ENCODE measurements around the gene CDH12. TPM values are rescaled to one million over a fixed set of nuclear protein-coding genes. Genes with fewer than 3 reads are reported as not detected.
"Not testable (repeated sequence)": the region's sequence is repeated elsewhere in the genome, so short reads cannot be mapped to it uniquely, and the experiment has no call there.

Gene CDH12
- total RNA-seq, 2 experiments from 2014 or later = not detected

GRCh38 chr5:22139662-22140300, 713.4 kb downstream of the CDH12 start:
- H3K4me1 Mint-ChIP-seq; H3K27ac Mint-ChIP-seq; H3K36me3 Mint-ChIP-seq; ATAC-seq; H3K27me3 Mint-ChIP-seq; H3K9me3 Mint-ChIP-seq (ENCODE audit: low read depth); DNase-seq; H3K4me3 Mint-ChIP-seq; CTCF ChIA-PET: not testable (repeated sequence)

GRCh38 chr5:22111320-22111719, 741.8 kb downstream of the CDH12 start:
- no peaks in the 10 kb centered on the region for H3K4me1 Mint-ChIP-seq
- H3K4me3 Mint-ChIP-seq = no peak overlapping the region
- no peaks in the 10 kb centered on the region for H3K36me3 Mint-ChIP-seq
- H3K27ac Mint-ChIP-seq = no peak overlapping the region
- CTCF ChIA-PET = no interaction called here
- peaks cover 4% of the 10 kb centered on the region for H3K9me3 Mint-ChIP-seq (ENCODE audit: low read depth)
- ATAC-seq = no peak
- no peak for DNase-seq
- H3K27me3 Mint-ChIP-seq = no peaks in the 10 kb centered on the region

GRCh38 chr5:22109315-22109714, 743.8 kb downstream of the CDH12 start:
- ATAC-seq = no peak
- no peak for DNase-seq
- Mint-ChIP-seq H3K27ac (no peak overlapping the region), H3K36me3 (no peaks in the 10 kb centered on the region), H3K4me3 (no peak overlapping the region), H3K4me1 (no peaks in the 10 kb centered on the region), H3K27me3 (no peaks in the 10 kb centered on the region), H3K9me3 (ENCODE audit: low read depth) (peaks cover 3% of the 10 kb centered on the region)
- CTCF ChIA-PET = no interaction called here

GRCh38 chr5:22108545-22108944, 744.6 kb downstream of the CDH12 start:
- Mint-ChIP-seq H3K27me3 (no peaks in the 10 kb centered on the region), H3K9me3 (ENCODE audit: low read depth) (peaks cover 3% of the 10 kb centered on the region)

GRCh38 chr5:22102823-22103359, 750.3 kb downstream of the CDH12 start:
- Mint-ChIP-seq H3K4me3 (no peak overlapping the region), H3K4me1 (no peaks in the 10 kb centered on the region), H3K27ac (no peak overlapping the region), H3K27me3 (no peaks in the 10 kb centered on the region), H3K9me3 (ENCODE audit: low read depth) (no peaks in the 10 kb centered on the region), H3K36me3 (no peaks in the 10 kb centered on the region)
- DNase-seq (no peak), ATAC-seq (no peak)
- CTCF ChIA-PET = no interaction called here

More at GRCh38 chr5:22108545-22108944, 744.6 kb downstream of the CDH12 start:
- Mint-ChIP-seq H3K4me3 (no peak overlapping the region), H3K27ac (no peak overlapping the region), H3K4me1 (no peaks in the 10 kb centered on the region), H3K36me3 (no peaks in the 10 kb centered on the region)
- CTCF ChIA-PET = no interaction called here
- ATAC-seq (no peak), DNase-seq (no peak)

- Mint-ChIP-seq H3K36me3 (no peaks in the 10 kb centered on the region), H3K27me3 (no peaks in the 10 kb centered on the region), H3K9me3 (ENCODE audit: low read depth) (peaks cover 5% of the 10 kb centered on the region), H3K4me1 (no peaks in the 10 kb centered on the region), H3K4me3 (no peak overlapping the region), H3K27ac (no peak overlapping the region)
- no peak for DNase-seq
- no peak for ATAC-seq
- CTCF ChIA-PET = no interaction called here
Measured at GRCh38 chr5:22088517-22088916, 764.6 kb downstream of the CDH12 start.

GRCh38 chr5:22079566-22079965, 773.6 kb downstream of the CDH12 start:
- CTCF ChIA-PET = no interaction called here
- no peak for ATAC-seq
- no peaks in the 10 kb centered on the region for H3K36me3 Mint-ChIP-seq

GRCh38 chr5:22079002-22079401, 774.1 kb downstream of the CDH12 start:
- no peaks in the 10 kb centered on the region for H3K27me3 Mint-ChIP-seq
- H3K4me1 Mint-ChIP-seq = no peaks in the 10 kb centered on the region
- H3K4me3 Mint-ChIP-seq = no peak overlapping the region
- no peak for DNase-seq
- CTCF ChIA-PET = no interaction called here
- peaks cover 3% of the 10 kb centered on the region for H3K9me3 Mint-ChIP-seq (ENCODE audit: low read depth)
- H3K36me3 Mint-ChIP-seq = no peaks in the 10 kb centered on the region
- no peak for ATAC-seq
- H3K27ac Mint-ChIP-seq = no peak overlapping the region

More at GRCh38 chr5:22079566-22079965, 773.6 kb downstream of the CDH12 start:
- no peak overlapping the region for H3K4me3 Mint-ChIP-seq
- H3K27ac Mint-ChIP-seq = no peak overlapping the region
- no peaks in the 10 kb centered on the region for H3K4me1 Mint-ChIP-seq
- no peaks in the 10 kb centered on the region for H3K27me3 Mint-ChIP-seq
- DNase-seq = no peak
- H3K9me3 Mint-ChIP-seq (ENCODE audit: low read depth) = peaks cover 3% of the 10 kb centered on the region

GRCh38 chr5:22076586-22076985, 776.6 kb downstream of the CDH12 start:
- no peak overlapping the region for H3K4me3 Mint-ChIP-seq
- no peaks in the 10 kb centered on the region for H3K36me3 Mint-ChIP-seq
- ATAC-seq (no peak), DNase-seq (no peak)
- H3K27me3 Mint-ChIP-seq = no peaks in the 10 kb centered on the region
- no peak overlapping the region for H3K27ac Mint-ChIP-seq
- no peaks in the 10 kb centered on the region for H3K4me1 Mint-ChIP-seq
- CTCF ChIA-PET = no interaction called here
- H3K9me3 Mint-ChIP-seq (ENCODE audit: low read depth) = peaks cover 2% of the 10 kb centered on the region

- Mint-ChIP-seq H3K36me3 (no peaks in the 10 kb centered on the region), H3K4me3 (no peak overlapping the region), H3K4me1 (no peaks in the 10 kb centered on the region), H3K27me3 (no peaks in the 10 kb centered on the region), H3K9me3 (ENCODE audit: low read depth) (peaks cover 4% of the 10 kb centered on the region), H3K27ac (no peak overlapping the region)
- ATAC-seq (no peak), DNase-seq (no peak)
- CTCF ChIA-PET = no interaction called here
Measured at GRCh38 chr5:22070186-22070728, 782.9 kb downstream of the CDH12 start.

- no peaks in the 10 kb centered on the region for H3K36me3 Mint-ChIP-seq
- H3K4me1 Mint-ChIP-seq = no peaks in the 10 kb centered on the region
- no peak overlapping the region for H3K4me3 Mint-ChIP-seq
- CTCF ChIA-PET = no interaction called here
- no peak overlapping the region for H3K27ac Mint-ChIP-seq
- H3K9me3 Mint-ChIP-seq (ENCODE audit: low read depth) = peaks cover 7% of the 10 kb centered on the region
- no peak for ATAC-seq
- no peak for DNase-seq
- no peaks in the 10 kb centered on the region for H3K27me3 Mint-ChIP-seq
Measured at GRCh38 chr5:22063717-22064116, 789.4 kb downstream of the CDH12 start.

GRCh38 chr5:22058620-22059019, 794.5 kb downstream of the CDH12 start:
- Mint-ChIP-seq H3K27me3 (no peaks in the 10 kb centered on the region), H3K4me3 (no peak overlapping the region), H3K27ac (no peak overlapping the region), H3K9me3 (ENCODE audit: low read depth) (peaks cover 14% of the 10 kb centered on the region), H3K4me1 (no peaks in the 10 kb centered on the region), H3K36me3 (no peaks in the 10 kb centered on the region)
- CTCF ChIA-PET = no interaction called here
- ATAC-seq (no peak), DNase-seq (no peak)

GRCh38 chr5:22057012-22057411, 796.1 kb downstream of the CDH12 start:
- peaks cover 9% of the 10 kb centered on the region for H3K9me3 Mint-ChIP-seq (ENCODE audit: low read depth)
- CTCF ChIA-PET = no interaction called here
- DNase-seq (no peak), ATAC-seq (no peak)
- H3K4me3 Mint-ChIP-seq = no peak overlapping the region
- H3K27ac Mint-ChIP-seq = no peak overlapping the region
- no peaks in the 10 kb centered on the region for H3K36me3 Mint-ChIP-seq
- H3K27me3 Mint-ChIP-seq = no peaks in the 10 kb centered on the region
- H3K4me1 Mint-ChIP-seq = no peaks in the 10 kb centered on the region

GRCh38 chr5:22056601-22057000, 796.5 kb downstream of the CDH12 start:
- no peak for ATAC-seq

More at GRCh38 chr5:22056601-22057000, 796.5 kb downstream of the CDH12 start:
- no peak overlapping the region for H3K27ac Mint-ChIP-seq
- no peaks in the 10 kb centered on the region for H3K36me3 Mint-ChIP-seq
- no peak overlapping the region for H3K4me3 Mint-ChIP-seq
- DNase-seq = no peak
- no peaks in the 10 kb centered on the region for H3K27me3 Mint-ChIP-seq
- CTCF ChIA-PET = no interaction called here
- peaks cover 7% of the 10 kb centered on the region for H3K9me3 Mint-ChIP-seq (ENCODE audit: low read depth)
- no peaks in the 10 kb centered on the region for H3K4me1 Mint-ChIP-seq
